Vagina (tissue), 2 donors: ENCODE results near the gene OR52N5. TPM values are rescaled to one million over a fixed set of nuclear protein-coding genes. Genes with fewer than 3 reads are reported as not detected.

Experiments used
- DNase-seq, 2 donors: peaks; one replicate each; pipeline ENCODE4 v3.0.0-alpha.2; 2017; ENCODE audit errors: extremely low spot score in 2 of 2
- H3K27ac ChIP-seq: fragments of 200-600 bp; sonication (generic); one replicate; pipeline ENCODE4 v1.5.1; 2019
- H3K27me3 ChIP-seq: fragments of 200-600 bp; sonication (generic); one replicate; pipeline ENCODE4 v1.5.1; 2019
- H3K36me3 ChIP-seq, 2 donors: fragments of 200-600 bp; sonication (generic); one replicate each; pipeline ENCODE4 v1.5.1; 2017 to 2019
- H3K4me1 ChIP-seq: fragments of 200-600 bp; sonication (generic); one replicate; pipeline ENCODE4 v1.5.1; 2019
- H3K4me3 ChIP-seq, 2 donors: fragments of 200-600 bp; sonication (generic); 1 replicate in 1 of 2; 2 replicates in 1 of 2; pipeline ENCODE4 v1.5.1; 2016 to 2019
- H3K9me3 ChIP-seq: fragments of 200-600 bp; sonication (generic); one replicate; pipeline ENCODE4 v1.5.1; 2019
- POLR2A ChIP-seq, 2 donors: fragments of 450-650 bp; IDR thresholded peaks; one replicate each; pipeline ENCODE4 v1.6.1; 2017; ENCODE audit warnings: antibody characterized with exemption in 2 of 2, mild to moderate bottlenecking in 2 of 2, moderate library complexity in 2 of 2
- POLR2AphosphoS5 ChIP-seq, 2 donors: sonication (generic); formaldehyde crosslinking; IDR thresholded peaks; one replicate each; pipeline ENCODE4 v1.9.0; 2017; ENCODE audit warnings: antibody characterized with exemption in 2 of 2, mild to moderate bottlenecking in 2 of 2, low read depth in 1 of 2; ENCODE audit not compliant: insufficient read depth in 1 of 2
- intact Hi-C: fragments of 100-400 bp; cut with DNase I; formaldehyde crosslinking; loops from one replicate; pipeline ENCODE4 v1.15.1; 2023
- total RNA-seq: library from RNA; depleted of rRNA; stranded (reverse); fragments of >200 nt; gene quantifications from one replicate; pipeline ENCODE4 v1.2.3, GENCODE V29; 2016
- TF ChIP-seq, protein P1 (sequence below), 3 experiments: fragments of 450-650 bp in 2 of 3; fragments of 200-600 bp in 1 of 3; sonication (generic) in 1 of 3; IDR thresholded peaks; one replicate each; pipeline ENCODE4 v1.5.1; 2017 to 2019; ENCODE audit warnings: antibody characterized with exemption in 3 of 3, mild to moderate bottlenecking in 2 of 3, moderate library complexity in 2 of 3

OR52N5 gene
- total RNA-seq, 1 donor from 2014 or later = not detected

DNA sequence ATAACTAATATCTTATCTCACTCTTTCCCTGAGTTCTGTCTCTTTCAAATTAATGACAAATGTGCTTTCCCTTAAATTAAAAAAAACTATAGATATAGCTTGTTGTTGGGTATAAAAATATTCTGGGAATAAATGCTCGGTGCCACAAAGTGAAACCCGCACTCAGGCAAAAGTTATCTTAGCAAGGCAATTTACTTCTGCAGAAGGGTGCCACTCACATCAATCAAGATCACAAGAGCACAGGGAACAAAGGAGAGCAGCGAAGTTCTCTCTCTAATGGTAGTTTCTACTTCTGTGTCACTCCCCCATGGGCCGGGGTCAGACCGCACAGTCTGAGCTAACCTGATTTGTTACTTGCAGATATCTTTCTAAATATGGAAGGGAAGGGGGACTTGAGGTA lies 20.8 kb upstream of the OR52N5 start:
- Histone ChIP-seq H3K27me3 (no peaks in the 10 kb centered on the region), H3K27ac (no peak overlapping the region), H3K9me3 (no peaks in the 10 kb centered on the region), H3K4me1 (no peaks in the 10 kb centered on the region), H3K36me3 (no peaks in the 10 kb centered on the region), H3K4me3 (no peak overlapping the region)
- TF ChIP-seq POLR2A (IDR thresholded peaks at IDR 0.05) (no peak), POLR2AphosphoS5 (IDR thresholded peaks at IDR 0.05; ENCODE audit: insufficient read depth in 1 of 2, low read depth in 1 of 2) (no peak)
- TF ChIP-seq, protein P1, sequence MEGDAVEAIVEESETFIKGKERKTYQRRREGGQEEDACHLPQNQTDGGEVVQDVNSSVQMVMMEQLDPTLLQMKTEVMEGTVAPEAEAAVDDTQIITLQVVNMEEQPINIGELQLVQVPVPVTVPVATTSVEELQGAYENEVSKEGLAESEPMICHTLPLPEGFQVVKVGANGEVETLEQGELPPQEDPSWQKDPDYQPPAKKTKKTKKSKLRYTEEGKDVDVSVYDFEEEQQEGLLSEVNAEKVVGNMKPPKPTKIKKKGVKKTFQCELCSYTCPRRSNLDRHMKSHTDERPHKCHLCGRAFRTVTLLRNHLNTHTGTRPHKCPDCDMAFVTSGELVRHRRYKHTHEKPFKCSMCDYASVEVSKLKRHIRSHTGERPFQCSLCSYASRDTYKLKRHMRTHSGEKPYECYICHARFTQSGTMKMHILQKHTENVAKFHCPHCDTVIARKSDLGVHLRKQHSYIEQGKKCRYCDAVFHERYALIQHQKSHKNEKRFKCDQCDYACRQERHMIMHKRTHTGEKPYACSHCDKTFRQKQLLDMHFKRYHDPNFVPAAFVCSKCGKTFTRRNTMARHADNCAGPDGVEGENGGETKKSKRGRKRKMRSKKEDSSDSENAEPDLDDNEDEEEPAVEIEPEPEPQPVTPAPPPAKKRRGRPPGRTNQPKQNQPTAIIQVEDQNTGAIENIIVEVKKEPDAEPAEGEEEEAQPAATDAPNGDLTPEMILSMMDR (IDR thresholded peaks at IDR 0.05) = no peak
- intact Hi-C loops = loop anchor here (10.0 kb wide), 1 partner anchor 329 kb away; no protein-coding TSS in a partner anchor
- DNase-seq = no peak

DNA sequence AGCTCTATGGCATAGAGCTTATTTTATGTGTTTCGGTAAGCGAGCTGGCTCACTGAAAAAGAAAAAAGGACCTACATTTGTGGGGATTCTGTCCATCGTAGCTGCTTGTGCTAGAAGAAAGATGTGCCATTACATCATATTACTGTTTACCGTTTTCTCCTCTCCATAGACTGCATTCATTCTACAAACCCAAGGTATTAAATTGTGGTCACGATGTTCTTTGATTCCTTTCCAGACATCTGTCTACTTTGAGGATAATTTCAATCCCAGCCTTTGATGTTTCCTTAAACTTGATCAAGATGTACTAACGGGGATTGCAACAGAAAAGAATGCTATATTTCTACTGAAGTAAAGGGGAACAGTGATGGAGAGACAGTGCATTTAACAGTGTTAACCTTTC lies 13.4 kb upstream of the OR52N5 start:
- intact Hi-C loops = no loop called here

DNA sequence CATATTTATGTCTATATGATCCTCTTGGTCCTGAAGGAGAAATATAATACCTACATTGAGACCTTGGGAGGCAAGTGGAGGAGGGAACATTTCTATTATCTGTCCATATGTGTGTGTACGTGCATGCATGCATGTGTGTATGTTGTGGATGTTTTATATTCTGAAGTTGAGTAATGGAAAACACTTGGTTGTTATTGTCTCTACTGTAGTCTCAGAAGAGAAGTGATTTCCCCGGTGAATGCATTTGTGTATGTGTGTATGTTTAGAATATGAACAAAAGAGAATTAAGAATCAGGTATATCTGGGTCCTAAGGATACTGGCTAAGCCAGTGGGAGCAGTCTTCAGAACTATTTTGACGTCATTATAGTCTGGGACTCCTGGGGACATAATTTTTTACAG lies 8.0 kb upstream of the OR52N5 start, which contains the start of gene OR52N1:
Gene OR52N1 (minus strand): TSS at position 101 of the 400 bp plus-strand sequence. CDS start 2,449 bp downstream, outside the sequence.
- H3K4me3 ChIP-seq = no peak within 1 kb of the TSS
- no peaks in the 10 kb centered on the region for H3K9me3 ChIP-seq
- no peak within 1 kb of the TSS for H3K27ac ChIP-seq
- DNase-seq = no peak
- TF ChIP-seq POLR2A (IDR thresholded peaks at IDR 0.05) (no peak), POLR2AphosphoS5 (IDR thresholded peaks at IDR 0.05; ENCODE audit: insufficient read depth in 1 of 2, low read depth in 1 of 2) (no peak)
- TF ChIP-seq, protein P1 (IDR thresholded peaks at IDR 0.05) = no peak
- intact Hi-C loops = no loop called here
- no peaks in the 10 kb centered on the region for H3K36me3 ChIP-seq
- no peaks in the 10 kb centered on the region for H3K4me1 ChIP-seq
- H3K27me3 ChIP-seq = no peaks in the 10 kb centered on the region

More for the DNA sequence above, 13.4 kb upstream of the OR52N5 start:
- DNase-seq = no peak
- TF ChIP-seq POLR2AphosphoS5 (IDR thresholded peaks at IDR 0.05; ENCODE audit: insufficient read depth in 1 of 2, low read depth in 1 of 2) = no peak
- no peak for TF ChIP-seq POLR2A (IDR thresholded peaks at IDR 0.05)
- TF ChIP-seq, protein P1 (IDR thresholded peaks at IDR 0.05) = no peak
- Histone ChIP-seq H3K27me3 (no peaks in the 10 kb centered on the region), H3K27ac (no peak overlapping the region), H3K4me1 (no peaks in the 10 kb centered on the region), H3K4me3 (no peak overlapping the region), H3K9me3 (no peaks in the 10 kb centered on the region), H3K36me3 (no peaks in the 10 kb centered on the region)

DNA sequence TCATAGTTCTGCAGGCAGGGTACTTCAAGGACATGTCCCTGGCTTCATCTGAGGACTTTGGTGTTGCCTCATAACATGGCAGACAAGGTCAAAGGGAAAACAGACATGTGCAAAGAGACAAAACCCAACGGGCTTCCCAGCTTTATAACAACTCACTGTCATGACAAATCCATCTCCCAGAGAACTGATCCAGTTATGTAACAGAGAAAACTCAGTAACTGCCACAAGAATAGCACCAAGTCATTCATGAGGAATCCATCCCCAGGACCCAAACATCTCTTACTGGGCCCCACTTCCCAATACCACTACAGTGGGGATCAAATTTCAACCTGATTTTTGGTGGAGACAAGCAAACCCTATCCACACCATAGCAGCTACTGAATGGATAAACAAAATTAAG lies 16.1 kb downstream of the OR52N5 start:
- H3K9me3 ChIP-seq = no peaks in the 10 kb centered on the region
- TF ChIP-seq, protein P1 (IDR thresholded peaks at IDR 0.05) = no peak
- TF ChIP-seq POLR2A (IDR thresholded peaks at IDR 0.05) (no peak), POLR2AphosphoS5 (IDR thresholded peaks at IDR 0.05; ENCODE audit: insufficient read depth in 1 of 2, low read depth in 1 of 2) (no peak)

DNA sequence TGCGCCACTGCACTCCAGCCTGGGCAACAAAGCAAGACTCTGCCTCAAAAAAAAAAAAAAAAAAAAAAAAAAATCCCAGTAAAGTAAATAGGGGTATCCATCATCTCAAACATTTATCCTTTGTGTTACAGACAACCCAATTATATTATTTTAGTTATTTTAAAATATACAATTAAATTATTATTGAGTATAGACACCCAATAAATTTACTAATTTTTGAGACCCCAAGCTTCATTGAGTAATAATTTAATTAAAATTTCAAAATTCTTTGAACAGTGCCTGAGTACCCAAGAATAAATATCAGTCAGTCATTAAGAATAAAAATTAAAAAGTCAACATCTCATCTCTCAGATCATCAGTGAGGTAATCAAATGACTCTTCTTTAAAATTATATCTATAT lies 29.2 kb downstream of the OR52N5 start, which contains the start of gene OR52N4:
Gene OR52N4 (plus strand): TSS at position 301 of the 400 bp plus-strand sequence. CDS start 498 bp downstream, outside the sequence.
- no peak for DNase-seq
- Histone ChIP-seq H3K36me3 (no peaks in the 10 kb centered on the region), H3K27ac (no peak within 1 kb of the TSS), H3K9me3 (no peaks in the 10 kb centered on the region), H3K4me1 (no peaks in the 10 kb centered on the region), H3K27me3 (no peaks in the 10 kb centered on the region), H3K4me3 (no peak within 1 kb of the TSS)
- TF ChIP-seq, protein P1 (IDR thresholded peaks at IDR 0.05) = no peak
- TF ChIP-seq POLR2AphosphoS5 (IDR thresholded peaks at IDR 0.05; ENCODE audit: insufficient read depth in 1 of 2, low read depth in 1 of 2) = no peak
- no peak for TF ChIP-seq POLR2A (IDR thresholded peaks at IDR 0.05)
- intact Hi-C loops = no loop called here

More for the DNA sequence above, 16.1 kb downstream of the OR52N5 start:
- no peaks in the 10 kb centered on the region for H3K4me1 ChIP-seq
- H3K4me3 ChIP-seq = no peak overlapping the region
- H3K27me3 ChIP-seq = no peaks in the 10 kb centered on the region
- no peak for DNase-seq
- H3K36me3 ChIP-seq = no peaks in the 10 kb centered on the region
- H3K27ac ChIP-seq = no peak overlapping the region
- intact Hi-C loops = no loop called here
